ENCODE measurements around the gene RNFT1.
"Not testable (repeated sequence)": the region's sequence is repeated elsewhere in the genome, so short reads cannot be mapped to it uniquely, and the experiment has no call there.

The RNFT1 gene, protein sequence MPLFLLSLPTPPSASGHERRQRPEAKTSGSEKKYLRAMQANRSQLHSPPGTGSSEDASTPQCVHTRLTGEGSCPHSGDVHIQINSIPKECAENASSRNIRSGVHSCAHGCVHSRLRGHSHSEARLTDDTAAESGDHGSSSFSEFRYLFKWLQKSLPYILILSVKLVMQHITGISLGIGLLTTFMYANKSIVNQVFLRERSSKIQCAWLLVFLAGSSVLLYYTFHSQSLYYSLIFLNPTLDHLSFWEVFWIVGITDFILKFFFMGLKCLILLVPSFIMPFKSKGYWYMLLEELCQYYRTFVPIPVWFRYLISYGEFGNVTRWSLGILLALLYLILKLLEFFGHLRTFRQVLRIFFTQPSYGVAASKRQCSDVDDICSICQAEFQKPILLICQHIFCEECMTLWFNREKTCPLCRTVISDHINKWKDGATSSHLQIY

DNA sequence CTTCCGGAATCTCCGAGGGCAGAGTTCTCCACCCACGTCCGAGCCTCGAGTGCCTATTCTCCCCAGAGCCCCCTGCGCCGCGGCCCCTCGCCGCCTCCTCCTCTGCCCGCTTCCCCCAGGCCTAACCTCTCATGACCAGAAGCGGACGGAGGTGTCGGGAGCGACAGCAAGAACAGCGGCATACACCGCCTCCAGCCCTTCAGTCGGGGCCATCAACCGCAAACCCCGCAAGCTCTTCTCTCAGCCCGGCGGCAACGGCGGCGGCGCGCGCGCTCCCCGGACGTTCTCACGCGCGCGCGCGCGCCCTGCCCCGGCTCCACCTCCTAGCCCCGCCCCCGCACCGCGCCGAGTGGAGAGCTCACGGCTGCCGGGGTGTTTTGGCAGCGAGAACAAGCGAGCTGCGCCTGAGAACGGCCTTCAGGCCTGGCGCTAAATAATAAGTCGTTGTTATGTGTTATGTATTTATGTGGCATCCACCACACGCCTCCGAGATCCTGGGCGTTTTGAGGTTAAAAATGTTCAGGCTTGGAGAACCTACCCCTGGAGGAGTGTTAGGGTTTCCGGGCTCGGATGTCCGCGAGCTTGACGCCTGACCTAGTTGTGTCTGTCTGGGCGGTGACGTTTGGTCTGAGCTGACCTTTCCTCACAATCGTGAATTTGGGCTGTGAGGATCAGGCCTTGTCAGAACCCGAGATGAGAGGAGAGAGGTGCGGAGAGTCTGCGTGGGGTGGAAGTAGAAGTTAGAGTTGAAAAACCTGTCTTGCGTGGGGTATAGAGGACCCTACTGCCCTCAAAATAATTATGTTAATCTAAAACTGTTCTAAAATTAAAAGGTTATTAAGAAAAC lies at the start of gene RNFT1:
Gene RNFT1 (minus strand): TSS at position 259 of the 847 bp plus-strand sequence. CDS start 77 bp downstream, at position 182.
- Mint-ChIP-seq H3K4me3 (peak within 1 kb of the TSS; percentile 79 to 97), H3K27ac (peak within 1 kb of the TSS; percentile 97 to 99), H3K27me3 (no peaks in the 10 kb centered on the region), H3K9me3 (no peaks in the 10 kb centered on the region), H3K4me1 (peaks cover 18% of the 10 kb centered on the region)
- DNase-seq, result peak; percentile 89
- peak; percentile 89 for ATAC-seq

DNA sequence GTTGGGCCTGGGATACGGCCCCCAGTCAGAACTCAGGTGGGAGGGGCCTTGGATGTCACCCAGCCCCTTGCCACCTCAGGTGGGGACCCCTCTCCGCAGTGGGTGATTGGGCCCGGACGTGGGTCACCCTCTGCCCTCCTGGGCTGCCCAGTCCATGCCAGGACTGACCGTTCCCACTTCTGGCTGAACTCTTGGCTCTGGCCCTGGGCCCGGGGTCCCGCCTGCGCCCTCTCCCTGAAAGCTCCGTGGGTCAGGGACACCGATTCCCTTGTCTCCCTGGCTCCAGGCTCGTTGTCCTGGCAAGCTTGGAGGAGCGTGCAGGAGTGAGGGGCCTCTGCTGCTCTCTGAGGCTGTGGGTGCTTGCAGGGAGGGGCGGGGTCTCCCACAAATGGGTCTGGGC lies 44.8 kb upstream of the RNFT1 start:
- ATAC-seq, H3K27me3 Mint-ChIP-seq, H3K27ac Mint-ChIP-seq, H3K9me3 Mint-ChIP-seq, H3K4me3 Mint-ChIP-seq, H3K4me1 Mint-ChIP-seq, DNase-seq: not testable (repeated sequence)

DNA sequence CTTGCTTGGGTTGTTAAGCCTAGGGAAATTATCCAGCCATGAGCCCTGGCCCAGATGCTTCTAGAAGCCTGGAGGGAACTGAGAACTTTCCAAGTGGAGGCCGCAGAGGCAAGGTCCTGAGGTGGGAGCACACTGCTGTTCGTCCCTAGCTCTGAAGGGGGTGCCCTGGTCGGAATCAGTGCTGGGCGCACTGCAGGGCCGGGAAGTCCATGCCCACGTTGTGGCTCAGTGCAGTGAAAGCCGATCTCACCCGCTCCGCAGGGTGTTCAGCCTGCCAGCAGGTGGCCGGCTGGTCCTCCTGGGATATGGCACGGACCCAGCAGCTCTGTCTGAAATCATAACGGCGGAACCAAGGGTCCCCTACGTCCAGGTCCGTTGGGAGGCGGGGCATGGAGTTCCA lies 43.8 kb upstream of the RNFT1 start:
- not testable (repeated sequence) for H3K4me3 Mint-ChIP-seq, ATAC-seq, H3K27ac Mint-ChIP-seq, H3K9me3 Mint-ChIP-seq, H3K27me3 Mint-ChIP-seq, DNase-seq, H3K4me1 Mint-ChIP-seq

DNA sequence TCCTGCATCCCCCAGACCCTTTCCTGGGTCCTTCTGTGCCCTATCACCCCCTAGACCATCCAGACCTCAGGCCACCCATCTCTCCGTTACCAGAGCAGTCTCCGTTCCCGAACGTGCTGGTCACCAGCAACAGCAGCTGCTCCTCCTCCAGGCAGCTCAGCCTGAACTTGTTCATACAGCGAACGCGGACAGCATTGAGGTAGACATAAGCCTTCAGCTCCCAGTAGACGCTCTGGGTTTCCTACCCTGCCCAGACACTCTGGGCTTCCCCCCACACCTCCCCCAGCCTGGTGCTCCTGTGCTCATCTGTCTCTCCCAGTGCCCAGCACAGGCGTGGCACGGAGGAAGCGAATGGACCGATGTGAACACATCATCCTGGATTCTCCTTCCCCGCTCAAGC lies 41.6 kb upstream of the RNFT1 start:
- no peak for DNase-seq
- Mint-ChIP-seq H3K27ac (no peak overlapping the region), H3K27me3 (no peaks in the 10 kb centered on the region), H3K4me3 (no peak overlapping the region), H3K4me1 (no peaks in the 10 kb centered on the region), H3K9me3 (no peaks in the 10 kb centered on the region)
- no peak for ATAC-seq

DNA sequence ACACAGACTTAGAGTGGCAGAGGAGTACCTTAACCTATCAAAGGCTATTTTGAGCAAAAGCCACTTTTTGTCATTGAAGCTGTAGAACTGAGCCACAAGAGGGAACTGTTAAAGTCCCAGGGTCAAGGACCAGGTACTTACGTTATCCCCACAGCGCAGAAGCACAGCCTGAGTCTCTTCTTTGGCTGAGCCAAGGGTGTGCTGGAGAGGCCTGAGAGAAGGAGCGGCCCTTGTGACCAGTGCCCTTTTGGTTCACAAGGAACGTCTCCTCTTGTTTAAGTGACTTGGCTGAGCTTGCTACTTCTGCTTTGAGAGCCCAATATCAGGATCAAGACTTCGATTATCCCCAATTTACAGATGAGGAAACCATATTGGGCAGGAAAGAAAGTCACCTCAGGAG lies 40.0 kb upstream of the RNFT1 start:
- ATAC-seq, H3K27ac Mint-ChIP-seq, H3K27me3 Mint-ChIP-seq, DNase-seq, H3K4me3 Mint-ChIP-seq, H3K9me3 Mint-ChIP-seq, H3K4me1 Mint-ChIP-seq: not testable (repeated sequence)

DNA sequence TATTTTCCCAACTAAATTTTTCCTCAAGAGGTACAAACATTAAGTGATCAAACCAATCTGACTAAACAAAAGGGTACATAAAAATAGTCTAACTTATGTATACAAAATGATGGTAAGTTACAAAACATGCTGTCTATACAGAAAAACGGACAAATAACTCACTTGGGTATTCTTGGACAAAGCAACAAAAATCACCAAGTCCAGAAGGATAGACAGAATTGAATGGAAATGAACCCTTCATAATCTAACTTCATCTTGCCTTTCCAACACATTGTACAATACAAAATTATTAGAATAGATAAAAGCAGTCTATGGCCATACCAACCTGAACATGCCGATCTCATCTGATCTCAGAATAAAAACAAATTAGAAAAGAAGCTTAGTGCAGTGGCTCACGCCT lies 37.9 kb upstream of the RNFT1 start:
- H3K4me3 Mint-ChIP-seq, DNase-seq, H3K27ac Mint-ChIP-seq, ATAC-seq, H3K4me1 Mint-ChIP-seq, H3K9me3 Mint-ChIP-seq, H3K27me3 Mint-ChIP-seq: not testable (repeated sequence)

DNA sequence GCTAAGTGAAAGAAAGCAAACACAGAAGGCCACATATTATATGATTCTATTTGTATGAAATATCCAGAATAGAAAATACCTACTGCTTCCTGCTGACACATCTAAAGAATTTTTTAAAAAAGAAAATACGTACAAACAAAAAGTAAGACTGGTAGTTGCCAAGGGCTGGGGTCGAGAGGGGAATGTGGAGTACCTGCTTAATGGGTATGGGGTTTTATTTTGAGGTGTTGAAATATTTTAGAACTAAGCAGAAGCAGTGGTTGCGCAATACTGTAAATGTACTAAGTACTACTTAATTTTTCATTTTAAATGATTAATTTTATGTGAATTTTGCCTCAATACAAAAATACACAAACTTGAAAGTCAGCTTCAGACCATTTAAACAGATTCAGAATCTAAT lies 32.1 kb upstream of the RNFT1 start:
- not testable (repeated sequence) for H3K4me1 Mint-ChIP-seq

DNA sequence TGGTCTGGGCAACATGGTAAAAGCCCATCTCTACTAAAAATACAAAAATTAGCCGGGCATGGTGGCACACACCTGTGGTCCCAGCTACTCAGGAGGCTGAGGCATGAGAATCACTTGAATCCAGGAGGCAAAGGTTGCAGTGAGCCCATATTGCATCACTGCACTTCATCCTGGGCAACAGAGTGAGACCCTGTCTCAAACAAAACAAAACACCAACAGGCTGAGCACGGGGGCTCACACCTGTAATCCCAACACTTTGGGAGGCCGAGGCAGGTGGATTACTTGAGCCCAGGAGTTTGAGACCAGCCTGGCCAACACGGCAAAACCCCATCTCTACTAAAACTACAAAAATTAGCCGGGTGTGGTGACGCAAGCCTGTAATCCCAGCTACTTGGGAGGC lies 10.6 kb upstream of the RNFT1 start:
- H3K27me3 Mint-ChIP-seq, H3K27ac Mint-ChIP-seq: not testable (repeated sequence)

More for the DNA sequence above, 32.1 kb upstream of the RNFT1 start:
- not testable (repeated sequence) for H3K9me3 Mint-ChIP-seq, H3K4me3 Mint-ChIP-seq, DNase-seq, H3K27ac Mint-ChIP-seq, H3K27me3 Mint-ChIP-seq, ATAC-seq

DNA sequence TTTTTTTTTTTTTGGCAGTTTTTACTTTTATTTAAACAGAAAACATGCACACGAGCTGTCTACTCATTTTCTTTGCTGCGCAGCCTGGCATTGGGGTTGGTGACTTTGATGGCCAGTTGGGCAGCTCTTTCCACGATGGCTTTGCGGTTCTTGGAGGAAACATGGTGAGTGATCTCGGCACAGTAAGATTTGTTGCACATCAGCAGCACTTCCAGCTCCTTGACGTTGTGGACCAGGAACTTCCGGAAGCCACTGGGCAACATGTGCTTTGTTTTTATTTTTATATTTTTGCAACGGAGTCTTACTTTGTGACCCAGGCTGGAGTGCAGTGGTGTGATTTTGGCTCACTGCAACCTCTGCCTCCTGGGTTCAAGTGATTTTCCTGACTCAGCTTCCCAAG lies 8.9 kb upstream of the RNFT1 start:
- not testable (repeated sequence) for ATAC-seq, H3K27ac Mint-ChIP-seq

More for the DNA sequence above, 10.6 kb upstream of the RNFT1 start:
- not testable (repeated sequence) for H3K9me3 Mint-ChIP-seq, DNase-seq, H3K4me3 Mint-ChIP-seq, ATAC-seq, H3K4me1 Mint-ChIP-seq

DNA sequence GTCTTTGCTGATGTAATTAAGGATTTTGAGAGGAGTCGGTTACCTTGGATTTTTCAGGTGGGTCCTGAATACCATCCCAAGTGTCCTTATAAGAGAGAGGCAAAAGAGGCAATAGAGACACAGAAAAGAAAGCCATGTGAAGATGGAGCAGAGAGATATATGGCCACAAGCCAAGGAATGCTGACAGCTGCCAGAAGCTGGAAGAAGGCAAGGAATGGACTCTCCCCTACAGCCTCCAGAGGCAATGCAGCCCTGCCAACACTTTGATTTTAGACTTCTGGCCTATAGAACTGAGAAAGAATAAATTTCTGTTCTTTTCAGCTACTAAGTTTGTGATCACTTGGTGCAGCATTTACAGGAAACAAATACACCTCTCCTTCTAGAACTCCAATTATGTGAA lies 8.2 kb upstream of the RNFT1 start:
- Mint-ChIP-seq H3K27ac (no peak overlapping the region), H3K4me3 (no peak overlapping the region), H3K27me3 (no peaks in the 10 kb centered on the region), H3K4me1 (no peaks in the 10 kb centered on the region), H3K9me3 (no peaks in the 10 kb centered on the region)
- DNase-seq, result no peak
- ATAC-seq, result no peak

More for the DNA sequence above, 8.9 kb upstream of the RNFT1 start:
- not testable (repeated sequence) for H3K4me3 Mint-ChIP-seq, H3K9me3 Mint-ChIP-seq, H3K4me1 Mint-ChIP-seq, H3K27me3 Mint-ChIP-seq, DNase-seq

DNA sequence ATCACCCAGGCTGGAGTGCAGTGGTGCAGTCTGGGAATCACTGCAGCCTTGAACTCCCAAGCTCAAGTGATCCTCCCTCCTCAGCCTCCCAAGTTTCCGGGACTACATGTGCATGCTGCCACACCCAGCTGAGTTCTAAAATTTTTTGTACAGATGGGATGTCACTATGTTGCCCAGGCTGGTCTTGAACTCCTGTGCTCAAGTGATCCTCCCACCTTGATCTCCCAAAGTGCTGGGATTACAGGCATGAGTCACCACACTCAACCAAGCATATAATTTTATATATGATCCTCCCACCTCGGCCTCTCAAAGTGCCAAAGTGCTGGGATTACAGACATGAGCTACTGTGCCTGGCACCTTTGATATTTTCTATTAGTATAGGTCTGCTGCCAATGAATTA lies 7.2 kb upstream of the RNFT1 start:
- not testable (repeated sequence) for DNase-seq, H3K4me1 Mint-ChIP-seq, H3K27ac Mint-ChIP-seq, H3K4me3 Mint-ChIP-seq, H3K9me3 Mint-ChIP-seq, ATAC-seq, H3K27me3 Mint-ChIP-seq

DNA sequence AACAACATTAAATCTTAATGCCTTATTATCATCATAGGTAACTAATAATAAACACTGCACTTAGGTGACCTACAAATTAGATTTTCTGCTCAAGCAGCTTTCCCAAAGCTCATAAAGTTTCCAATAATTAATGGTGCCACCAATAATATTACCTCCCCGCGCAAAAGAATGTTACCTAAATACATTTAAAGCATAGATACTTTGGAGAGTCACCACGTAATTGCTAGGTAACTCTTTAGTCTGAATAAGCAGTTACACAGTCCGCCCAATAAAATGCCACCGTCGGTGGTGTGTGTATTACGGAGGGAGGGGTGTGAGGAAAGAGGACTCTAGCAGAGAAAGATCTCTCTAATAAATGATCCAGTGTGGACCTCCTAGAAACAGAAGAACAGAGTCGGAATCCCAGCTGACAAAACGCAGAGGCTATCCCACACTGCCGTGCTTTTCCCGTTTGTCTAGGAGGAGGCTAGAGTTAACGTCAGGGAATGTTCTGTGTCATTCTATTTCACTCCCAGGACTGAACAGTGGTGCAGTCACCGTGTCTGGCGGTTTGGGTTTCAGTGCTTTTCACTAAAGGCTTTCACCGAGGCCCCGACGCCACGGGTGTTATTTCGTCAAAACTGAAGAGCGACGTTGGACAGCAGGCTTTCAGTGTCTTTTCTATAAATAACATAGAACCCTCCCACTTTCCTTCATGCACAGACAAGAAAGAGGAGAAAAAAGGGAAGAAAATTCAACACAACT lies 630 bp downstream of the RNFT1 start:
- H3K4me3 Mint-ChIP-seq, result peak overlapping the region; percentile 79 to 97
- ATAC-seq (peak; percentile 76), DNase-seq (peak in 1 of 2 donors; percentile 54)
- H3K4me1 Mint-ChIP-seq, result peaks cover 24% of the 10 kb centered on the region
- no peaks in the 10 kb centered on the region for H3K9me3 Mint-ChIP-seq
- H3K27me3 Mint-ChIP-seq, result no peaks in the 10 kb centered on the region
- peak overlapping the region; percentile 97 to 99 for H3K27ac Mint-ChIP-seq

DNA sequence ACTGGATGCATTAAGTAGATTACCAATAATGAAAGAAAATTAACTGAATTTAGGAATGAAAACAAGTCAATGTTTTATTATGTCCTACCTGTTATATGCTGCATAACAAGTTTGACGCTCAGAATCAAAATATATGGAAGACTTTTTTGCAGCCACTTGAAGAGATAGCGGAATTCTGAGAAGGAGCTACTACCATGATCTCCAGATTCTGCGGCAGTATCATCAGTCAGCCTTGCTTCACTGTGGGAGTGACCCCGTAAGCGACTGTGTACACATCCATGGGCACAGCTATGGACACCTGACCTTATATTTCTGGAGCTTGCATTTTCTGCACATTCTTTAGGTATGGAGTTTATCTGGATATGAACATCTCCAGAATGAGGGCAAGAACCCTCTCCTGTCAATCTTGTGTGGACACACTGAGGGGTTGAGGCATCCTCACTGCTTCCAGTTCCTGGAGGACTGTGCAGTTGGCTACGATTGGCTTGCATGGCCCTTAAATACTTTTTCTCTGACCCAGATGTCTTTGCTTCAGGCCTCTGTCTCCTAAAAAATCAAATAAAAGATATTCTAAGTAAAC lies 1.7 kb downstream of the RNFT1 start:
- no peaks in the 10 kb centered on the region for H3K9me3 Mint-ChIP-seq
- DNase-seq, result no peak
- H3K27me3 Mint-ChIP-seq, result no peaks in the 10 kb centered on the region
- peaks cover 28% of the 10 kb centered on the region for H3K4me1 Mint-ChIP-seq
- no peak overlapping the region for H3K27ac Mint-ChIP-seq
- ATAC-seq, result no peak
- H3K4me3 Mint-ChIP-seq, result peak overlapping the region in 1 of 2 donors; percentile 97

DNA sequence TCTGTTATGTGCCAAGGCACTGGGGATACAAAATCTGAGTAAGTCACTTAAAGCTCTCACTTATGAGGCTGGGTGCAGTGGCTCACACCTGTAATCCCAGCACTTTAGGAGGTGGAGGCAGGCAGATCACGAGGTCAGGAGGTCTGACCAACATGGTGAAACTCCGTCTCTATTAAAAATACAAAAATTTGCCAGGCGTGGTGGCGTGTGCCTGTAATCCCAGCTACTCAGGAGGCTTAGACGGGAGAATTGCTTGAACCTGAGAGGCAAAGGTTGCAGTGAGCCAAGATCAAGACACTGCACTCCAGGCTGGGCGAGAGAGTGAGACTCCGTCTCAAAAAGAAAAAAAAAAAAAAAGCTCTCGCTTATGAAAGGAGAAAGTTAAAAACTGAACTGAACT lies 5.0 kb downstream of the RNFT1 start:
- peak overlapping the region in 1 of 2 donors; percentile 36 for H3K27ac Mint-ChIP-seq
- not testable (repeated sequence) for DNase-seq, H3K9me3 Mint-ChIP-seq, H3K27me3 Mint-ChIP-seq, H3K4me3 Mint-ChIP-seq, ATAC-seq
- peaks cover 23% of the 10 kb centered on the region for H3K4me1 Mint-ChIP-seq

DNA sequence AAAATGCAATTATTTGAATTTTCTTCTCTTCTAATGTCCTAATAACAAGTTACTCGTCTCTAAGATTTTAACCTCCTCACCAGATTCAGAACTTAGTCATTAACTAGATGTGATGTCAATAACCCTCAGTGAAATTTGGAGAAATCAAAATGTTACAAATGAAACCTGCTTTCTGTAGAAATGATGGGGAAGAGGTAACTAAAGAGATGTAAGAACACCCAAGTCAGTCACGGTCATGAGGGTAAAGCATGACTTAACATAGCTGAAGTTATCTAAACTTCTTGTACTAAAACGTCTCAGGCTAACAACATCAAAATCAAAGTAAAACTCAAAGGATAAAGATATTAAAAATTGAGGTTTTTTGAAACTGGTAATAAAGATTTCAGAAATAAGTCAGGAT lies 9.7 kb downstream of the RNFT1 start:
- no peaks in the 10 kb centered on the region for H3K27me3 Mint-ChIP-seq
- no peak for DNase-seq

More for the DNA sequence above, 9.7 kb downstream of the RNFT1 start:
- Mint-ChIP-seq H3K4me1 (peaks cover 10% of the 10 kb centered on the region), H3K9me3 (no peaks in the 10 kb centered on the region), H3K27ac (no peak overlapping the region), H3K4me3 (no peak overlapping the region)
- no peak for ATAC-seq
